Epidermal melanocyte (primary cell): Measurements from ENCODE around the gene CDX2.
"Not testable (repeated sequence)": the region's sequence is repeated elsewhere in the genome, so short reads cannot be mapped to it uniquely, and the experiment has no call there.

ENCODE experiments used
- DNase-seq: peaks from one replicate; pipeline ENCODE4 v3.0.0; 2011; ENCODE audit warnings: low spot score; ENCODE audit not compliant: insufficient read length

CDX2 gene

DNA sequence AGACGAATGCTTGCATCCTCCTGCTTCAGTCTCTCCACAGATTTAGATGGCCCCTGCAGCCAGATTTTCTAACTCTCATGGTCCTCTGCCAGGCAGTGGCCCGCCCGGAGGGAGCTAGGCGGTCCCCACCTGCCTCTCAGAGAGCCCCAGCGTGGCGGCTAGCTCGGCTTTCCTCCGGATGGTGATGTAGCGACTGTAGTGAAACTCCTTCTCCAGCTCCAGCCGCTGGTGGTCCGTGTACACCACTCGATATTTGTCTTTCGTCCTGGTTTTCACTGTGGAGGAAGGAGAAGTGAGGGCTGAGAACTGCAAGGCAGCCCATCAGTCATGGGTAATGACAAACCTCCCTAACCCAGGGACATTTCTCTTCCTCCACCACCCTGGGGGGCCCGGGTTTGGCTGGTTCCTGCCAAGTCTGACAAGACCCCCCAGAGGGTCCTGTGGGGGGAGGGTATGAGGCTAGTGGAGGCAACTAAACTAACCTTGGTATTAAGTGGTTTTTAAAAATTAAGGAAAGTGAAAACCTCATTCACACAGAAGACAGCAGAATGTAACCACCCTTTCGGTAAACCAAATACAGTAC is 4.3 kb downstream of the CDX2 start:
- DNase-seq, result no peak

DNA sequence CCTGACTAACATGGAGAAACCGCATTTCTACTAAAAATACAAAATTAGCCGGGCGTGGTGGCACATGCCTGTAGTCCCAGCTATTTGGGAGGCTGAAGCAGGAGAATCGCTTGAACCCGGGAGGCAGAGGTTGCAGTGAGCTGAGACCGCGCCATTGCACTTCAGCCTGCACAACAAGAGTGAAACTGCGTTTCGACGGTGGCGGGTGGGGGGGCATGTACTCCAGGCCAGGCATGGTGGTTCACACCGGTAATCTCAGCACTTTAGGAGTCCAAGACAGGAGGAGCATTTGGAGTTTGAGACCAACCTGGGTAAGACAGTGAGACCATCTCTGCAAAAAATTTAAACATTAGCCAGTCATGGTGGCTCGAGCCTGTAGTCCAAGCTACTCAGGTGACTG is 4.9 kb downstream of the CDX2 start:
- DNase-seq, result not testable (repeated sequence)

DNA sequence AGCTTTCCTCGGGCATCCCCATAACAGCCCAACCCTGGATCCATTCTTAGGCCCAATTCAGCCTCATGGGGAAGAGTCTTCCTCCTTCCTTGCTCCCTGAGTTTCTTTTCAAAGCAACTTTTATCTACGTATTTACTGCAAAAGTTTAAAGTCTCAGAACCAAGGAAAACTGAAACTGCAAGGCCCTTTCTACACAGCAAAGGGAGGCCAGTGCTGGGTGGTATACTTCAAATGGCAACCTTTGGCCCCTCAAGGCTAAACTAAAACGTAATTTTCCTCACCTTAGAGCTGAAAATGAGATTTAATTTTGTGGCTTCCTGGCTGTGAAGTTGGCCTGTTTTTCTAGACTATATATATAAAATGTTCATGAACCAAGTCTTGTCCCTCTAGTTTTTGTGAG is 5.6 kb downstream of the CDX2 start:
- DNase-seq, result no peak

DNA sequence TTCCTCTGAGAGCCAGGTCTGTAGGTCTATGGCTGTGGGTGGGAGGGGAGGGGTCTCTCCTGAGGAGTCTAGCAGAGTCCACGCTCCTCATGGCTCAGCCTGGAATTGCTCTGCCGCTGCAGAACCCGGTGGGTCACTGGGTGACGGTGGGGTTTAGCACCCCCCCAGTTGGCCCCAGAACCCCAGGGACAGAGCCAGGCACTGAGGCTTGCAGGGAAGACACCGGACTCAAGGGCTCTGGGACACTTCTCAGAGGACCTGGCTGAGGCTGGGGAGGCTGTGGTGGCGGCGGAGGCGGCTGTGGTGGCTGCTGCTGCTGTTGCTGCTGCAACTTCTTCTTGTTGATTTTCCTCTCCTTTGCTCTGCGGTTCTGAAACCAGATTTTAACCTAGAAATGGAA is 6.1 kb downstream of the CDX2 start:
- no peak for DNase-seq

DNA sequence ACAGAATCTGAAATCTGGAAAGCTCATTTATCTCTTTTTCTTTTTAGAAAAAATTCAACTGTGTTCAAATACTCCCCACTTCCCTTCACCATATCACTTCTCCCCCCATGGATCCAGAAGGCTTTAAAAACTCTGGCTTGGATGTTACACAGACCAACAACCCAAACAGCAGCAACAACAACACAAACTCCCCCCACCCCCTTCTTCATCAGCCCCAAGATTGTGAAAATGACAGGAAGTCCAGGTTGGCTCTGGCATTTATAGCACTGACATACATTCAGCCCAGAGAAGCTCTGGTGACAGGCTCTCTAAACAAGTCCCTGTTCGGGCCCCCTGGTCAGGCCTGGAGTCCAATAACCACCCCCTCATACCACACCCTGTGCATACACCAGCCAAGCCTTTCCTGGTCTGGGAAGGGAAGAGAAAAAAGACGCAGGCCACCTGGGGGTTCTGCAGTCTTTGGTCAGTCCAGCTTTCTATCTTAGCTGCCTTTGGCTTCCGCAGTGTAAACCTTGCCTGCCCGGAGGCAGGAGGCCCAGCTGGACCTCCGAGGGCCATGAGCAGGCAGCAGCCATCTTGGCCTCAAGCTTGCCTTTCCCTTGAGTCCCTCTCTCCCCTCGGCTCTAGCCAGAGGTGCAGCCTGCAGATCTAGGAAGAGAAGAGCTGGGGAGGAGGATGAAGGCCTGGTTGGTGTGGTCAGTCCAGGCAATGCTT is 6.8 kb downstream of the CDX2 start:
- no peak for DNase-seq

DNA sequence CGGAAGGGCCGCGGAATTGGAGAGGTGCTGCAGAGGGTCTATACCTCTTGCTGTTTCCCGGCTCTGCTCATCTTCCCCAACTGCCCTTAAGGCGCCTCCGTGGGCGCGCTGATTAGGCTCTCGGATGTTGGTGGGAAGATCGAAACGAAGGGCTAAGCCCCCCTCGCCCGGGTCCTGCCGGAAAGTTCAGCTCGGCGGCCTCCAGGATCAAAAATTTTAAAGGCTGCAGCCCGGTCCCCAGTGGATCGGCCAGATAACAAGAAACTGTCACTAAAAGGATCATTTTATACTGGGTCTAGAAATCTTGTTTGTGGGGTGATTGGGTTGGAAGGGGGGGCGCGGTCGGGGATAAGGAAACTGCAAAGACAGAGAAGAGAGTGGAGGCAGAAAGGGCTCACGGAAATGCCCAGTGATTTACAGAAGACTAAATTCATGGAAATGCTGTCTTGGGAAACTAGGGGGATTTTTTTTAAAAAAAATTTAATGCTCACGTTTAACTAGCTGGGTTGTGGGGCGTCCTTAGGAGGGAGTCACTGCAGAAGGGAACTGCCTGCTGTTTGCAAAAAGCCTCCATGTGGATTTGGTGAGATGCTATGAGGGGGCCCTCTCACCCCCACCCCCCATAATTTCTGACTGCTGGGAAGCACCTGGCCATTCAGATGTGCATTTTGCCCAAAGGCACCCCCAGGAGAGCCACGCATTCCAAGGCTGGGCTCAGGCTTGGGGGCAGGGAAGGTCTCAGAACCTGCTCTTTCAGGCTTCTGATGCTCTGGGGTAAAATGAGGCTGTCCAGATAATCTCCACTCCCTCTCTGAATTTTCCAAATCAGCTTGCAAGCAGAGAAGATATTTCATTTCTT is 7.7 kb downstream of the CDX2 start:
- DNase-seq, result no peak

DNA sequence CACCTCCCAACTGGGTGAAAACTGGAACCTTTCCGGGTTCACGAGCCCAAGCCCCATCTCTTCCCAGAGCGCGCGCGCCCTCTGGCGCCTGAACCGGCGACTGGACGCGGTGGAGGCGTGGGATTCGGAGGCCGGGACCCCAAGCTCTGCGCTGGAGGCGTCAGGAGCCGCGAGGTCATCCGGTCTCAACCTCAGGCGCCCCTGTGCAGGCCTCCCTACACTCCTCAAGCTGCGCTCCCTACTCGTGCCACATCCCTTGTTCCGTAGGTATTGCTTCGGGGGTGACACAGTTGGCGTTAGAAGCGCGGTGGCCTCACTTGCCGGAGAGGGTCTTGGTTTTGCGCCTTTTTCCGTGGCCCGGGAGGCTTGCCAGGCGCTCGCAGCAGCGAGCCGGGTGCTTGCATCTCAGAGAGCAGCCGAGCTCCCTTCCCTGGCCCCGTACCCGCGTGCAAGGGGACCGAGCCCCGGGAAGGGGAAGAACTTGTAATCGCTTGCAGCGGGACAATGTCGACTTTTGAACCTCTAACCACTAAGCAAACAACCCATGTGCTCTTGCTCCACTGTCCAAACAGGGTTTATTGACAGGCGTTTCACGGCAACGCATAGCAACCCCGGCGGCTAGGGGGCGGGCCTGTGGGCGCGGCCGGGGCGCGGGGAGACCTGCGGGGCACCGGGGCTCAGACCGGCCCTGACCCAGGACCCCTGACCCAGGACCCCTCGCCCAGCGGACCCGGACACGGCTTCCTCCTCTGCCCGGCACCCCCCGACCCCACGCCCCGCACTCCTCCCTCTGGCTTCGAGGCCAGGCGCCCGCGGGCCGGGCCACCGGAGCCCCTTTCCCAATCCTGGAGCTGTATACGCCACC is 8.5 kb downstream of the CDX2 start:
- DNase-seq, result peak; percentile 27

DNA sequence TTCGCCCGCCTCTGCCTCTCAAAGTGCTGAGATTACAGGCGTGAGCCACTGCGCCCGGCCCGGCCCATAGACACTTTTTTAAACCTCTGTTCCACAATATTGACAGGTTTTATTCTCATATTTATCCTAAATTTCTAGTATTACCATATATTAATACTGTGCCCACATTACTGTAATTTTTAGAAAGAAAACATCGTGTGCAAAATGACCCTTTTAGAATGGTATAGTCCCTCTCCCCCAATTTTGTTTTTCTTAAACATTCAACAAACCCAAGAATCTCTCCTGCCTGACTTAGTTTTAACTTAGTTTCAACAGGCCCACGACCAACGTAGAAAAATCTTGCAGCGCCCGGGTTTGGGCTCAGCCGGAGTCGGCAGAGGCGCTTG is 9.1 kb downstream of the CDX2 start:
- no peak for DNase-seq

DNA sequence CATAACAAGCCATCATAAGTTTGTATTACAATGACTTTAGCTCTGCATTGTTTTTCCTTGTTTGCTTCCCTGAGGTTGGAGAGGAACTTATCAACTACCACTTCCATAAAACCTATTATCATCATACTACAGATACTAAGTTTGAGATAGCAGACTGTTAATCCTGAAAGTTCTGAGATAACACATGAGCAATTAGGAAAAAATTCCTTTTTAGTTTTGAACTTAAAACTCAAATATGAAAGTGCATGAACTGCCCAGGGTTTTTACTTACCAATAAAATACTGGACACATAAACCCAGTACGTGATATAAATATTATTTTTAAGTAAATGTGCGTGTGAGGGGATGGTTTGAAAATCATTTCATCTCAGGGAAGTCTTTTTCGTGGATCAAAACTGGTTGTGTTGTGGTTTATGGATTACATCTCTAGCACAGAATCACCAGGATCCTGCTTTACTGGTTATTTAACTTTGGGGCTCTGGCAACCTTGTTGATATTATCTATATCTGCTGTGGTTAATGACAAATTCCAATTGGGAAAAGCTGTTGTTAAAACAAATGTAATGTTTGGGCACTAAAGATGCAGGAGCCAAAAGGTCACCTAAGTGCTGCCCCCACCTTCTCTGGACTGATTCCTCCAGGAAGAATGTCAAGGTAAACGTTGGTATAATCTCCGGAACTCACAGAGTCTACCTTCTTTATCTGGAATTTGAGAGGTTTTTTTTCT is 12.4 kb downstream of the CDX2 start:
- DNase-seq, result no peak

DNA sequence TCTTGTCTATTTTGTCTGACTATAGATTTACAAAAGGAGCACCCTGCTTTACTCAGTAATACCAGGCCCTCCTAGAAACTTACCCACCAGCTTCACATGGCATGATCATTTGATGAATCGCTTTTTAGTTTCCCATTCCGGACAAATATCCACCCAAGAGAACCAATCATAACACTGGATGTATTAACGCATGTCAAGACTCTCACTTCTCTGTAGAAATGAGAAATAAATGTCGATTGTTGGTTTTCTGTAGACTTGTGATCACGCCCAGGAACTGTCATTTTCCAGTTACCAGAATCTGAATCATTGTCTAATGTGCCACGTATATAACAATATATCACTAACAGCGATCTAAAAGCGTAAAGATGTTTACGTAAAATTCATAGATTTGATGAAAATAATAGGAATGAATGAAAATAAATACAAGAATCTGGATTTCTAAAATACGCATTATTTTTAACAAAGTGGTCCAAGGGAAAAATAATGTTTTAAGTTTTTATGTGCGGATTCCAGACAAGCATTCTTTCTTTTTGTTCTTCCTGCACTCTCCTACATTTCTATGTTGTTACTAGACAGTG is 14.0 kb downstream of the CDX2 start:
- DNase-seq, result no peak

DNA sequence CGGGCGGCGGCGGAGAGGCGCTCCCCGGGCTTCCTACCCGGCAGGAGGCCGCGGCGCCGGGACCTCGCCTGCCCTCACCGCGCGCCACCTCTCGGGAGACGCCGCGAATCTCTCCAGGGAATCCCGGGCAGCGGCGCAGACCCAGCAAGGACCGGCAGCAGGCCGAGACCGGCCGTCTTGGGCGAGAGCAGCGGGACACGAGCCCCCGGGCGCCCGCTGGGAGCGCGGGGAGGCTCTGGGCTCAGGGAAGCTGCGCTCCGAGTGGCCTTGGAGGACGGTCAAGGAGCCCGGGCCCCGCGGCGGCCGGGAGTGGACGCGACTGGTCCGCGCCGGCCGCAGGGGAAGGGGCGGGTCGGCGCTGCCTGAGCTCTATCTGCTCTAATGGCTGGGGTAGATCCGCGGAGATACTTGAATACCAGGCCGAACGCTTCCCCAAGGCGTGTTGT is 14.7 kb downstream of the CDX2 start:
- DNase-seq, result no peak

DNA sequence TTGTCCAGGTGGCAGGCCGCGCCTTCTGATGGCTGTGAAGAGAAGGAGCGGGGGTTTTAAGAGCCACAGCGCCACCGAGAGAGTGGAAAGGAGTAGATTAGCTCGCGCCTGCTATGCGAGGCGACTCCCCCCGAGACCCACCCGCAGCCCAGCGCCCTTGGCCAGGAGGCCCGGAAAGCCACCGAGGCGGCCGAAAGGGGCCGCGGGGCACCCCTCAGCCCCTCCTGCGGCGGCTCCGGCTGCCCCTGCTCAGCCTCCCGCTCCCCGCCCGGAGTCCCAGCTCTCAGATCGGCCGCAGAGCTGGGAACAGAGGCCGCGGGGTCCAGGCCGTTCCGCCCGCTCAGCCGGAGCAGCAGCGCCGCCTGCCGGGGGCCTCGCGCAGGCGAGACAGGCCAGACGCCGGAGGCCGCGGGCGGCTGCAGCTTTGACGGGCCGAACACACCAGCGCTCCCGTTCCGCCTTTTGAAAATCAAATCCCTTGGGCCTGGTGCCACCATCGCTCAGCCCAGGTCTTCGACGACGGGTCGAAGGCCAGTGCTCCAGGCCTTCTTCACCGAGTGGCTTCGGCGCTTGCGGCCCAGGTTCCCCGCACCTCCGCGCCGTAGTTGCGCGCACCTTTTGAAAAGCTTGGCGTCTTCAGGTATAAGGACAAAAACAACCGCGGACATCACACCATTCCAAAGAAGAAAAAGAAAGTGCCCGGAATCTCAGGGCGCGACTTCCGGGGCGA is 15.3 kb downstream of the CDX2 start:
- DNase-seq, result peak; percentile 33

DNA sequence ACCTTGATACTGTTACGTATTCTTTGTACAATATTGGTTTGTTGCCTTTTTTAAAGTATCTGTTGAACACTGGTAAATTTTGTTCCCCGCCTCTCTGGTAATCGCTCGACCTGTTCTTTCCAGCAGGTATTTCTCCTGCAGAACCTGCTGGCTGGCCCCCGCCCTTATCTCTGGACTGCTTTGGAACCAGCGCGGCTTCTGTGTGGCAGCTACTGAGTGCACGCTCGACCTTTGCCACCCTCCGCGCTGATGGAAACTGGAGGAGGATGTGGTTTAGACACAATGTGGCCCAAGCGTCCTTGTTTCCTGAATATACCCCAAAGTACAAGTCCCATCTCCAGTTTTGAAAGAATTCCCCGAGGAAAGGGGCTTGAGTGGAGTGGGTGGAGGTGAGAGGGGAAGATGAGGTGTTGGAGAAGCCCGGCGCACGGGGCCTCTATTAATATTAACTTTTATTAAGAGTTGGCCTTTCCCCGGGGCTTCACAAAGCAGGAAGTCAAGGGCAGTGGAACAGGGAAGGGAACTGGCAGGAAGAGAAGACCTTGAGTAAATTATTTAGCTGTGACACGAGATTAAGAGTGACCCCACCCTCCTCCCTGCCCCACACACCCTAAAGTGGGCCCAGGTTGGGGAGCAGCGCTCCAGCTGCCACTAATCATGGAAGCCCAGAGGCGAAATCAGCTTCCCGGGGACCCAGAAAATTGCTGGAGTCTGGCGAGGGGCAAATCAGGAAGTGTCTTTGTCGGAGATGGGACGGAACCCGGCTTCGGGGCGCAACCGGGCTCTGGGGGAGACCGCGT is 16.0 kb downstream of the CDX2 start:
- DNase-seq, result no peak

DNA sequence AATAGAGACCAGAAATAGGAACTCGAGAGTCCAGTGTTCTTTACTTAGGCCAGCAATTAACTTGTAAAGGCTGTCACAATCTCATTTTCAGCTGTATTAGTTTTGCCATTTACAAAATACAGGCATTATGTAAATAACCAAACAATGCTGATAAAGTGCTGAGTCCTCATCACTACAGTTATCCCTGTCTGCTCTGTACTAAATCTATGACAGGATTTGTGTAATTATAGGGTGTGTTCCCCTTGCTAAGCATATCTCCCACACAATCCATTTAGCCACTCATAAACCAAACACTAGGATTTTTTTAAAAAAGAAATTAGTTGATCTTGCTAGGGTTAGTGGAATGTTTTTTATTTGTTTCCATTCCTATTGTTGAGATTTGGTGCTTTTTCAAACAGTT is 26.1 kb downstream of the CDX2 start:
- no peak for DNase-seq

DNA sequence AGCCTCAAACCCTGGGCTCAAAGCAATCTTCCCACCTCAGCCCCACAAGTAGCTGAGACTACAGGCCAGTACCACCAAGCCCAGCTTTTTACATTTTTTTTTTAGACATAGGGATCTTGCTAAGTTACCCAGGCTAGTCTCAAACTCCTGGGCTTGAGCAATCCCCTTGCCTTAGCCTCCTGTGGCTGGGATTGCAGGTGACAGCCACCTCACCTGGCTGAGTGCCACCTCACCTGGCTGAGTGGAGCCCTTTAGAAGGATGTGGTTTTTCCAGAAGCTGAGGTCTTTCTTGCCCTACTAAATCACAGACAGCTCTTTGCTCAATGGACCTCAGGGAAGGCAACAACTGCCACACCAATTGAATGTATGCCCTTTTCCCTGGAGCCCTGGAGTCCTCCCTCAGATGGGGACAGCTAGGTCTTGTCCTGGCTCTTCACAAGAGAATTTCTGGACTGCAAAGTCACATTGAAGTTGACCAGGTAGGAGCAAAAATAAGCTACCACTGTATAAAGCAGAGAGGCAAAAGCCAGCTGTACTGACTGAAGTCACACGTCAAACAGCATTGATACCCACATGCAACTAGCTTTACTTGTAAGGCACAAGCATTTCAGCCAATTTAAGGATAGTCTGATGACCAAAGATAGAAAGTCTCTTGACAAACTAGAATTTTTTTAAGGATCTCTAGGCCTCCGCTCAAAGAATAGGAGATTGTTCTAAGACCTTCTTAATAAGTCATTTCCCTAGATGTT is 35.4 kb downstream of the CDX2 start:
- no peak for DNase-seq

DNA sequence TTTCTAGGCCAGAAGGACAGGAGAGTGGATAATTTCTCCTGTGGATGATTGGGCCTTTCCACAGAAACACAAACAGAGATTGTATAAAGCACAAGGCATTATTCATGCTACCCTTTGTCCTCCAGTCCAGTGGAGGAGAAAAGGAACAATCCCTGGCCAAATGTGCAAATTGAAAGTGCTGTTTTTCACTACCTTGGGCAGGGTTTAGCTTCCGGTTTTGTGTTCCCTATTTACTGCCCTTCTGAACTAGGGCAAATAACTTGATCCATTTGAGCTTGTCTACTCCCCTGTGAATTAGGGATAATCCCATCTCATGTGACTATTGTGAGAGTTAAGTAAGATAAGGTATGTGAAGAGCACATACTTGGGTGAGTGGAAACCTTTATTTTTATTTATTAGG is 36.0 kb downstream of the CDX2 start:
- DNase-seq, result no peak

DNA sequence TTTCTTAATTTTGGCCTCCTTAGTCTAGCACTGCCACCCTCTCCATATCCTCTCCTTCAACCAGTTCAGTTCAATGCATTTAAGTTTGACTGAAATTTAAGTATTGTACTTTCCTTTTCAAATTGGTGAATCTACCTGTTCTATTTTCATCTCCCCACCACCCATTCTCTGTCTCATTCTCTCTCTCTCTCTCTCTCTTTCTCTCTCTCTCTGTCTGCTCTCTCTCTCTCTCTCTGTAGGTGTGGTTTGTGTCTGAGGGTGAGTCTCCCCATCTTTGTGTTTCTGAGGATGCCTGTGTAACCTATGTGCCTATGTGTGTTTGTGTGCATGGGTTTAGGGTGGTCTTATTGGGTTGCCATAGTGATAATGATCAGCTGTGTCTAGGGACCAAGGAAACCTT is 39.2 kb downstream of the CDX2 start:
- no peak for DNase-seq
